Left ventricle myocardium inferior (tissue), 1 donor: ENCODE data around the gene DNAH2. TPM values are rescaled to one million over a fixed set of nuclear protein-coding genes. Genes with fewer than 3 reads are reported as not detected.

ENCODE experiments used
- DNase-seq: peaks from one replicate; pipeline ENCODE4 v3.0.0-alpha.2; 2020
- H3K27ac ChIP-seq: fragments of 200-600 bp; replicated peaks from 2 replicates; pipeline ENCODE4 v1.8.0; 2021
- H3K27me3 ChIP-seq: fragments of 200-600 bp; 2 replicates; pipeline ENCODE4 v1.8.0; 2021; ENCODE audit warnings: low read depth
- H3K36me3 ChIP-seq: fragments of 200-600 bp; 2 replicates; pipeline ENCODE4 v1.8.0; 2021
- H3K4me1 ChIP-seq: fragments of 200-600 bp; 2 replicates; pipeline ENCODE4 v1.8.0; 2021
- H3K4me3 ChIP-seq: fragments of 200-600 bp; 2 replicates; pipeline ENCODE4 v1.8.0; 2021; ENCODE audit warnings: mild to moderate bottlenecking, moderate library complexity
- H3K9me3 ChIP-seq: fragments of 200-600 bp; replicated peaks from 2 replicates; pipeline ENCODE4 v1.8.0; 2021
- CTCF ChIP-seq: fragments of 200-600 bp; IDR thresholded peaks from 2 replicates; pipeline ENCODE4 v1.8.0; 2021; ENCODE audit warnings: antibody characterized with exemption, mild to moderate bottlenecking, borderline replicate concordance
- intact Hi-C: fragments of 100-400 bp; cut with micrococcal nuclease; formaldehyde crosslinking; loops from one replicate; pipeline ENCODE4 v1.11.0; 2022
- total RNA-seq: library from RNA; stranded (reverse); fragmentation: NEBNext Ultra II Directional; extraction: Animal tissue kit (Norgen Biotek cat#: 25700); gene quantifications from one replicate; pipeline ENCODE4 v1.2.1, GENCODE V29; 2021
- donor health status: DM: no; HTN: yes; CAD: no; lungs with severe emphysema.

DNAH2 gene
- total RNA-seq, 1 donor from 2014 or later: 0.33 TPM

DNA sequence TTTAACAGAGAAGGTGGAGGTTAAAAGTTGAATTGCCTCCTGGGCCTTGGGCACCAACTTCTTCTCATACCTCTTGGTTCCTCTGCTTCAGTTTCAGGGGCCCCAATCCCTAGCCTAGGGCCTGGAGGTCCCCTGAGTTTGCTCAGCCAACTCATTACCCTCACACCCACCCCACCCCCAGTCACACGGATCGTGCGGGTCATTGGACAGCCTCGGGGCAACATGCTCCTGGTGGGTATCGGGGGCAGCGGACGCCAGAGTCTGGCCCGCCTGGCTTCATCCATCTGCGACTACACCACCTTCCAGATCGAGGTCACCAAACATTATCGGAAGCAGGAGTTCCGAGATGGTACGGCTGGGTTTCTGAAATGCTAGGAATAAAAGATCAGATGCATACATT is 80.4 kb downstream of the DNAH2 start:
- TF ChIP-seq CTCF: no peak
- no peak for DNase-seq
- Histone ChIP-seq H3K4me1 (no peaks in the 10 kb centered on the region), H3K27me3 (peaks cover 32% of the 10 kb centered on the region), H3K9me3 (no peaks in the 10 kb centered on the region), H3K36me3 (no peaks in the 10 kb centered on the region), H3K4me3 (no peak overlapping the region), H3K27ac (no peak overlapping the region)
- intact Hi-C loops: no loop called here

DNA sequence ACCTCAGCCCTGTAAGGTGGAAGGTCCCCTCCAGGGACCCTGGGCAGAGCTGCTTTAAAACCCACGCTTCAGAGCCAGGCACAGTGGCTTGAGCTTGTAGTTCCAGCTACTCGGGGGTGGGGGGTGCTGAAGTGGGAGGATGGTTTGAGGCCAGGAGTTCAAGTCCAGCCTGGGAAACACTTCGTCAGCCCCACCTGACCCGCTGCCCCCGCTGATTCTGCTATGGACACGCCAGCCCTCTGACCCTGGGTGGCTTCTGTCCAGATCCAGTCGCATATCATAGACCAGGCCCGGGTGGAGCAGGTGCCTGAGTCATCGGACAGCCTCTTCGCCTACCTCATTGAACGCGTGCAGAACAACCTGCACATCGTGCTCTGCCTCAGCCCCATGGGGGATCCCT is 81.3 kb downstream of the DNAH2 start:
- TF ChIP-seq CTCF: no peak
- no peak for DNase-seq
- intact Hi-C loops: no loop called here

GRCh38 chr17:7803981-7804380 is 86.4 kb downstream of the DNAH2 start:
- TF ChIP-seq CTCF: no peak
- peaks cover 43% of the 10 kb centered on the region for H3K27me3 ChIP-seq
- no peaks in the 10 kb centered on the region for H3K9me3 ChIP-seq
- intact Hi-C loops: no loop called here
- H3K4me3 ChIP-seq: no peak overlapping the region
- H3K4me1 ChIP-seq: peaks cover 5% of the 10 kb centered on the region
- H3K27ac ChIP-seq: no peak overlapping the region
- DNase-seq: no peak
- no peaks in the 10 kb centered on the region for H3K36me3 ChIP-seq

More for the DNA sequence above, 81.3 kb downstream of the DNAH2 start:
- Histone ChIP-seq H3K4me3 (no peak overlapping the region), H3K4me1 (peaks cover under 1% of the 10 kb centered on the region), H3K9me3 (no peaks in the 10 kb centered on the region), H3K27ac (no peak overlapping the region), H3K27me3 (peaks cover 39% of the 10 kb centered on the region), H3K36me3 (no peaks in the 10 kb centered on the region)

DNA sequence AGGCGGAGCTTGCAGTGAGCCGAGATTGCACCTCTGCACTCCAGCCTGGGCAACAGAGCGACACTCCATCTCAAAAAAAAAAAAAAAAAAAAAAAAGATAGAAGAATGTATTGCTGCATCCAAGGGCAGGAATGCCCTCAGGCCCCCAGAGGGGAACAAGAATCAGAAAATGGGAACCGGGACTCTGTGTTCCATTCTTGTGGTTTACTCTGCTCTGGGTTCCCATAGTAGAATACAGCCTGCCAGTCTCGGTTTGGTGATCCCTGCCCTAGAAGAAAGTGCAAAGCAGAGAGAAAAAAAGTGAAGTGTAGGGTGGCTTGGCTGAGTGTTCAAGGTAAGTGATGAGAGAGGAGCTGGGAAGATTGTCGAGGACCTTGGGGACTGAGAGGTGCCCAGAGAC is 89.0 kb downstream of the DNAH2 start:
- no peaks in the 10 kb centered on the region for H3K36me3 ChIP-seq
- DNase-seq: no peak
- intact Hi-C loops: no loop called here
- peaks cover 5% of the 10 kb centered on the region for H3K4me1 ChIP-seq
- H3K27ac ChIP-seq: no peak overlapping the region
- H3K27me3 ChIP-seq: peaks cover 56% of the 10 kb centered on the region
- H3K4me3 ChIP-seq: no peak overlapping the region
- H3K9me3 ChIP-seq: no peaks in the 10 kb centered on the region
- no peak for TF ChIP-seq CTCF

GRCh38 chr17:7807206-7807605 is 89.7 kb downstream of the DNAH2 start:
- TF ChIP-seq CTCF: no peak
- DNase-seq: no peak
- Histone ChIP-seq H3K4me3 (no peak overlapping the region), H3K4me1 (peaks cover 5% of the 10 kb centered on the region), H3K27ac (no peak overlapping the region), H3K27me3 (peaks cover 52% of the 10 kb centered on the region), H3K9me3 (no peaks in the 10 kb centered on the region), H3K36me3 (no peaks in the 10 kb centered on the region)
- intact Hi-C loops: no loop called here
